ENCODE results near the gene RPGR.
A peak's percentile ranks its signal among the peaks of the same experiment; 100 is the strongest.

RPGR gene

GRCh38 chrX:38352362-38352761 is 25.1 kb upstream of the RPGR start, which contains the start of gene OTC:
TSS of gene OTC (plus strand) at chrX:38352604. CDS start at chrX:38352697, 93 bp downstream.
- no peak for TF ChIP-seq CTCF (IDR thresholded peaks at IDR 0.05; ENCODE audit: low read depth, low read length, missing control alignments)
- H3K36me3 ChIP-seq (replicated peaks) = no peaks in the 10 kb centered on the region
- no peak within 1 kb of the TSS for H3K4me3 ChIP-seq (ENCODE audit: low read depth, low read length)
- no peaks in the 10 kb centered on the region for H3K27me3 ChIP-seq (replicated peaks)
- no peak for DNase-seq
- no peak within 1 kb of the TSS for H3K27ac ChIP-seq
- in situ Hi-C loops (cut with HindIII; ENCODE audit: low pct_ligation_motif_present, low sequenced_read_pairs) = no loop called here

- Histone ChIP-seq H3K27me3 (replicated peaks) (no peaks in the 10 kb centered on the region), H3K27ac (no peak overlapping the region), H3K36me3 (replicated peaks) (no peaks in the 10 kb centered on the region), H3K4me3 (ENCODE audit: low read depth, low read length) (no peak overlapping the region)
- no peak for TF ChIP-seq CTCF (IDR thresholded peaks at IDR 0.05; ENCODE audit: low read depth, low read length, missing control alignments)
- no peak for DNase-seq
- in situ Hi-C loops (cut with HindIII; ENCODE audit: low pct_ligation_motif_present, low sequenced_read_pairs) = no loop called here
These were observed 24.0 kb upstream of the RPGR start for GRCh38 chrX:38351346-38351745.

GRCh38 chrX:38347136-38347535 is 19.8 kb upstream of the RPGR start:
- in situ Hi-C loops (cut with HindIII; ENCODE audit: low pct_ligation_motif_present, low sequenced_read_pairs) = no loop called here
- Histone ChIP-seq H3K27me3 (replicated peaks) (no peaks in the 10 kb centered on the region), H3K27ac (no peak overlapping the region), H3K4me3 (ENCODE audit: low read depth, low read length) (no peak overlapping the region), H3K36me3 (replicated peaks) (no peaks in the 10 kb centered on the region)
- TF ChIP-seq CTCF (IDR thresholded peaks at IDR 0.05; ENCODE audit: low read depth, low read length, missing control alignments) = no peak
- DNase-seq = peak; percentile 69

- no peak for TF ChIP-seq CTCF (IDR thresholded peaks at IDR 0.05; ENCODE audit: low read depth, low read length, missing control alignments)
- in situ Hi-C loops (cut with HindIII; ENCODE audit: low pct_ligation_motif_present, low sequenced_read_pairs) = no loop called here
- no peaks in the 10 kb centered on the region for H3K36me3 ChIP-seq (replicated peaks)
- no peak overlapping the region for H3K27ac ChIP-seq
- no peaks in the 10 kb centered on the region for H3K27me3 ChIP-seq (replicated peaks)
- no peak for DNase-seq
- H3K4me3 ChIP-seq (ENCODE audit: low read depth, low read length) = no peak overlapping the region
These were observed 18.8 kb upstream of the RPGR start for GRCh38 chrX:38346150-38346549.

- DNase-seq = no peak
- no peak overlapping the region for H3K4me3 ChIP-seq (ENCODE audit: low read depth, low read length)
- in situ Hi-C loops (cut with HindIII; ENCODE audit: low pct_ligation_motif_present, low sequenced_read_pairs) = no loop called here
These were observed 15.8 kb upstream of the RPGR start for GRCh38 chrX:38342853-38343778.

More at GRCh38 chrX:38342853-38343778, 15.8 kb upstream of the RPGR start:
- no peak for TF ChIP-seq CTCF (IDR thresholded peaks at IDR 0.05; ENCODE audit: low read depth, low read length, missing control alignments)
- H3K27ac ChIP-seq = no peak overlapping the region
- H3K27me3 ChIP-seq (replicated peaks) = no peaks in the 10 kb centered on the region
- H3K36me3 ChIP-seq (replicated peaks) = no peaks in the 10 kb centered on the region
